ENCODE measurements around the gene CCDC152. TPM values are rescaled to one million over a fixed set of nuclear protein-coding genes. Genes with fewer than 3 reads are reported as not detected.
A peak's percentile ranks its signal among the peaks of the same experiment; 100 is the strongest.

CCDC152 gene, protein sequence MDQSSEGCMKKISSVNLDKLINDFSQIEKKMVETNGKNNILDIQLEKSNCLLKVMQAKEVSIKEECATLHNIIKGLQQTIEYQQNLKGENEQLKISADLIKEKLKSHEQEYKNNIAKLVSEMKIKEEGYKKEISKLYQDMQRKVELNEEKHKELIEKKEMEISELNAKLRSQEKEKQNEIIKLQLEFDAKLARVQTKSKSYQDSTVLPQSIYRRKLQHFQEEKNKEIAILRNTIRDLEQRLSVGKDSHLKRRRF
- total RNA-seq (1 to 10 TPM in 1 of 6 donors, under 1 TPM in 5; 0.19 to 1.3 (median 0.67) TPM), polyA plus RNA-seq (under 1 TPM; 0.27 to 0.63 TPM)

DNA sequence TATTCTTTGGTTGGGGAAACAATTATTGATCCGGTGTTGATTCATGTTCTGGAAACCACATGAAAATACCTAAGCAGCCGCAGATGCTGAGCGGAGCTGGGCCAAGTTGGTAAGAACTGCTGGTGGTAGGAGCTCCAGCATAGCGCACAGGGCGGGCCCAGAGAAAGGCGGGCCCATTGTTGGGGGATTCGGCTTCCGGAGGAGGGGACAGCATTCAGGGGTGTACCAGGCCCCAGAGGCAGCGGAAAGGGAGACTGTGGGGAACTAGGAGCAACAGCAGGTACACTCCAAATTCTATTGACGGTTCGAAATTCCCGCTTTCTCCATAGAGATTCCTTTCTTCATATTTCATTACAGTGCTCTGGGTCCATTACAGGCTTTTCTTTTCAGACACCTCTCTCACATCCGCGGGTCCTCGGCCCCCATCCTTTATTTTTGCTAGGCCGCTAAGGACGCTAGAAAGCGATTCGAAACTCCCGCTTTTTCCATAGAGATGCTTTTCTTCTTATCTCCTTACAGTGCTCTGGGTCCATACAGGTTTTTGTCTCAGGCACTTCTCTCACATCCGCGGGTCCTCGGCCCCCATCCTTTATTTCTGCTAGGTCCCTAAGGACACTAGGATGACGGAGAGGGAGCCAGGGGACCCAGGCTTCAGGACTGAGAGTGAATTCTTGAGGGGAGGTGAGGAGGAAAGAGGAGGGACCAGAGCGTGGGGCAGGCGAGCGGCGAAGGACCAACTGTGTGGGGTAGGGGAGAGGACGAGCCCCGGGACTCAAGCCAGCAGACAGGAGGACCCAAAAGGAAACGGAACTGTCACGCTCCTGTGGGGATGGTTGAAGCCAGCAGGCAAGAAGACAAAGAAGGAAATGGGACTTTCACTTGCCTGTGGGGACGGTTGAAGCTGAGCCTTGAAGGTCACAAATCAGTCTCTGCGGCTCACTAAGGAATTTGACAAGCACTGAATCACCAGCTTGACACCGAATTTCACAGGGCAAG lies at the start of gene CCDC152:
Gene CCDC152, plus strand, starts transcription at position 213 of the 996 bp plus-strand sequence. CDS start 2,304 bp downstream, outside the sequence.
- Histone ChIP-seq H3K4me3 (peak within 1 kb of the TSS in 2 of 4 donors; percentile 19 to 35), H3K9me3 (no peaks in the 10 kb centered on the region), H3K36me3 (no peaks in the 10 kb centered on the region), H3K27me3 (no peaks in the 10 kb centered on the region), H3K4me1 (no peaks in the 10 kb centered on the region), H3K27ac (no peak within 1 kb of the TSS)
- FAIRE-seq (no peak), ATAC-seq (peak; percentile 56 to 86 (median 77)), DNase-seq (peak in 5 of 6 donors; percentile 12 to 59 (median 42))
- intact Hi-C loops (cut with DNase I) = no loop called here
- TF ChIP-seq, protein P1, sequence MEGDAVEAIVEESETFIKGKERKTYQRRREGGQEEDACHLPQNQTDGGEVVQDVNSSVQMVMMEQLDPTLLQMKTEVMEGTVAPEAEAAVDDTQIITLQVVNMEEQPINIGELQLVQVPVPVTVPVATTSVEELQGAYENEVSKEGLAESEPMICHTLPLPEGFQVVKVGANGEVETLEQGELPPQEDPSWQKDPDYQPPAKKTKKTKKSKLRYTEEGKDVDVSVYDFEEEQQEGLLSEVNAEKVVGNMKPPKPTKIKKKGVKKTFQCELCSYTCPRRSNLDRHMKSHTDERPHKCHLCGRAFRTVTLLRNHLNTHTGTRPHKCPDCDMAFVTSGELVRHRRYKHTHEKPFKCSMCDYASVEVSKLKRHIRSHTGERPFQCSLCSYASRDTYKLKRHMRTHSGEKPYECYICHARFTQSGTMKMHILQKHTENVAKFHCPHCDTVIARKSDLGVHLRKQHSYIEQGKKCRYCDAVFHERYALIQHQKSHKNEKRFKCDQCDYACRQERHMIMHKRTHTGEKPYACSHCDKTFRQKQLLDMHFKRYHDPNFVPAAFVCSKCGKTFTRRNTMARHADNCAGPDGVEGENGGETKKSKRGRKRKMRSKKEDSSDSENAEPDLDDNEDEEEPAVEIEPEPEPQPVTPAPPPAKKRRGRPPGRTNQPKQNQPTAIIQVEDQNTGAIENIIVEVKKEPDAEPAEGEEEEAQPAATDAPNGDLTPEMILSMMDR (IDR thresholded peaks at IDR 0.05) = no peak
- 11 to 14% methylated on average over 35 of the region's 35 CpGs for WGBS, 2 donors

GRCh38 chr5:42715785-42716184 lies 40.8 kb upstream of the CCDC152 start:
- ATAC-seq (no peak), DNase-seq (no peak), FAIRE-seq (no peak)
- Histone ChIP-seq H3K4me1 (no peaks in the 10 kb centered on the region), H3K27me3 (no peaks in the 10 kb centered on the region), H3K9me3 (no peaks in the 10 kb centered on the region), H3K36me3 (no peaks in the 10 kb centered on the region), H3K27ac (no peak overlapping the region), H3K4me3 (no peak overlapping the region)
- intact Hi-C loops (cut with DNase I) = no loop called here
- TF ChIP-seq, protein P1 (IDR thresholded peaks at IDR 0.05) = no peak
- 80 to 81% methylated on average over 3 of the region's 3 CpGs for WGBS, 2 donors

DNA sequence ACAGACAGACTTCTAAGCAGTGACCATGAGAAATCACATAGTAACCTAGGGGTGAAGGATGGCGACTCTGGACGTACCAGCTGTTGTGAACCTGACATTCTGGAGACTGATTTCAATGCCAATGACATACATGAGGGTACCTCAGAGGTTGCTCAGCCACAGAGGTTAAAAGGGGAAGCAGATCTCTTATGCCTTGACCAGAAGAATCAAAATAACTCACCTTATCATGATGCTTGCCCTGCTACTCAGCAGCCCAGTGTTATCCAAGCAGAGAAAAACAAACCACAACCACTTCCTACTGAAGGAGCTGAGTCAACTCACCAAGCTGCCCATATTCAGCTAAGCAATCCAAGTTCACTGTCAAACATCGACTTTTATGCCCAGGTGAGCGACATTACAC lies 38.0 kb upstream of the CCDC152 start:
- TF ChIP-seq, protein P1 (IDR thresholded peaks at IDR 0.05) = no peak
- Histone ChIP-seq H3K4me3 (no peak overlapping the region), H3K4me1 (no peaks in the 10 kb centered on the region), H3K27me3 (no peaks in the 10 kb centered on the region), H3K36me3 (no peaks in the 10 kb centered on the region), H3K27ac (no peak overlapping the region), H3K9me3 (no peaks in the 10 kb centered on the region)
- WGBS, 2 donors = 82 to 88% methylated on average over 4 of the region's 4 CpGs
- intact Hi-C loops (cut with DNase I) = no loop called here
- DNase-seq = no peak
- no peak for FAIRE-seq
- ATAC-seq = no peak

DNA sequence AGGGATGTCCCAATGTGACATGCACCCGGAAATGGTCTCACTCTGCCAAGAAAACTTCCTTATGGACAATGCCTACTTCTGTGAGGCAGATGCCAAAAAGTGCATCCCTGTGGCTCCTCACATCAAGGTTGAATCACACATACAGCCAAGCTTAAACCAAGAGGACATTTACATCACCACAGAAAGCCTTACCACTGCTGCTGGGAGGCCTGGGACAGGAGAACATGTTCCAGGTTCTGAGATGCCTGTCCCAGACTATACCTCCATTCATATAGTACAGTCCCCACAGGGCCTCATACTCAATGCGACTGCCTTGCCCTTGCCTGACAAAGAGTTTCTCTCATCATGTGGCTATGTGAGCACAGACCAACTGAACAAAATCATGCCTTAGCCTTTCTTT lies 37.6 kb upstream of the CCDC152 start:
- H3K27ac ChIP-seq = no peak overlapping the region
- no peaks in the 10 kb centered on the region for H3K9me3 ChIP-seq
- no peaks in the 10 kb centered on the region for H3K27me3 ChIP-seq
- FAIRE-seq (no peak), ATAC-seq (no peak), DNase-seq (no peak)
- H3K4me1 ChIP-seq = no peaks in the 10 kb centered on the region
- 78 to 90% methylated on average over 2 of the region's 2 CpGs for WGBS, 2 donors
- H3K36me3 ChIP-seq = no peaks in the 10 kb centered on the region
- intact Hi-C loops (cut with DNase I) = no loop called here
- no peak overlapping the region for H3K4me3 ChIP-seq
- TF ChIP-seq, protein P1 (IDR thresholded peaks at IDR 0.05) = no peak

All from pancreas (tissue), 10 donors.